ENCODE data around the gene TMEM161A. TPM values are rescaled to one million over a fixed set of nuclear protein-coding genes. Genes with fewer than 3 reads are reported as not detected.
"Not testable (repeated sequence)": the region's sequence is repeated elsewhere in the genome, so short reads cannot be mapped to it uniquely, and the experiment has no call there.

The TMEM161A gene
- total RNA-seq, 1 donor from 2014 or later: 25.3 TPM

- no peak for DNase-seq (ENCODE audit: low read depth)
Observed at GRCh38 chr19:19122902-19123301, 15.4 kb downstream of the TMEM161A start.

DNA sequence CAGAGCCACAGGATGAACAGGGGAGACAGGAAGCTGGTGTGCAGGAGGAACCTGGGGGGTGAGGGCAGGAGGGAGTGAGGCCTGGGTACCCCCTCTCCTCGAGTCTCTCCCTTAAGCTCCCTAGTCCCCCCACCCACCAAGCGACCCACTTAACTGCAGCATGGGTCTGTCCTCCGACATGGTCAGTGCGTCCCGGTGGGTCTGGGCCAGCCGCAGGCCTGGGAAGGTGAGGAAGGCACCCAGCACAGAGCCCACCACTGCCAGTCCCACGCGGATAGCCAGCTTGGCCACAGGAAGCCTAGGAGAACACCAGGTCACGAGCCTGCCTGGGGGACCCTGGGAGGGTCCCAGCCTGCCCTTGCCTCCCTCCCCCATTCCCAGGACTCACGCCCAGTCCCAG, 16.9 kb downstream of the TMEM161A start:
- DNase-seq (ENCODE audit: low read depth): no peak

- DNase-seq (ENCODE audit: low read depth): peak; percentile 82
Observed at GRCh38 chr19:19120308-19121231, 17.7 kb downstream of the TMEM161A start.

- no peak for DNase-seq (ENCODE audit: low read depth)
Observed at GRCh38 chr19:19119325-19120237, 18.7 kb downstream of the TMEM161A start.

GRCh38 chr19:19115954-19116353, 22.3 kb downstream of the TMEM161A start:
- DNase-seq (ENCODE audit: low read depth): no peak

- peak; percentile 26 for DNase-seq (ENCODE audit: low read depth)
Observed at GRCh38 chr19:19113040-19113626, 25.1 kb downstream of the TMEM161A start.

GRCh38 chr19:19111967-19112580, 26.2 kb downstream of the TMEM161A start:
- DNase-seq (ENCODE audit: low read depth): no peak

DNA sequence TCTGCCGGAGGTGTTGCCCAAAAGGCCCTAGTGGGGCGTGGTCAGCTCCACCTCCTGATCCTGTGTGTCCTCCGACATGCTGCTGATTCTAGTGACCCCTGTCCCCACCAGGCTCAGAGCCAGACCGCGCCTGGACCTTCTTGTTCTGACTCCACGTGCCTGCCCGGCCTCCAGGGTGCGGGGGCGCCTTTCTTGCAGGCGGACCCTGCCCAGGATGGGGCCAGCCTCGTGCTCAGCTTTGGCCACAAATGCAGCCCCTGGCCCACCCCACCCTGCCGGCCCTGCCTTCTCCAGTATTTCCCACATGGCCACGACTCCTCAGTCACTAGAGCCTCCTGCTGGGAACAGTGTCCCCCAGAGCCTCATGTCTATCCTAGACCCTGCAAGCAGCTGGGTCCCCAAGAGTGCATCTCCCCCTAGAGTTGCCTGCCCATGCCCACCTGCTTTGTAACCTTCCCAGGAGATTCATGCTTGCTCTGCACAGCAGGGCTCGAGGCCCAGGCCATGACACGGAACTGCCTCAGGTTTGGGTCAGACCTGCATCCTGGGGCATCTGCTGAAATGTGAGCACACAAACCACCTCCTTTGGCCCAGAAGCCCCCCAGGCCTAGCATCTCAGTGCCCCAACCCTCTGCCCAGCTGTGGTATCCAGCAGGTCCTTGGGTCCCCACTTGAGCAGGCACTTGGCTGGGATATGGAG, 27.0 kb downstream of the TMEM161A start:
- no peak for DNase-seq (ENCODE audit: low read depth)

DNA sequence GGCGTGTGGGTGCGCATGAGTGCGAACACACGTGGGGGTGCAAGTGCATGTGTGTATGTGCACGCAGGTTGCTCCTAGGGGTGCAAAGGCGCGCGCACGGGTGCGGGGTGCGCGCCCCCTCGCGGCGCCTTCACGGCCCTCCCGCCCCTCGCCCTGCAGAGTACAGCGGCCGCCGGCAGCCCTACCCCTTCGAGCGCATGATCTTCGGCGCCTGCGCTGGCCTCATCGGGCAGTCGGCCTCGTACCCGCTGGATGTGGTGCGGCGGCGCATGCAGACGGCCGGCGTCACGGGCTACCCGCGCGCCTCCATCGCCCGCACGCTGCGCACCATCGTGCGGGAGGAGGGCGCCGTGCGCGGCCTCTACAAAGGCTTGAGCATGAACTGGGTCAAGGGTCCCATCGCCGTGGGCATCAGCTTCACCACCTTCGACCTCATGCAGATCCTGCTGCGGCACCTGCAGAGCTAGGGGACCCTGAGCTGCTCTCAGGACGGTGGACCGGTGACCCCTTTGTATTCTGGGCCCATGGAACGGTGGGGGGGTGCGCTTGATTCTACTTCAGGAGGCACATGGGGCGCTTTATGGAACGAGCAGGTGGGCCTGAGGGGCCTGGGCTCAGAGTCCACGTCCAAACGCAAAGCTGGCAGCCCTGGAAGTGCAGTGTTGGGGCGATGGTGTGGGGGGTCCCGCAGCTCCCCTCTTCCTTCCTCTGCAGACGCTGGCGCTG, 27.7 kb downstream of the TMEM161A start:
- no peak for DNase-seq (ENCODE audit: low read depth)

- DNase-seq (ENCODE audit: low read depth): no peak
Observed at GRCh38 chr19:19109601-19110000, 28.7 kb downstream of the TMEM161A start.

- no peak for DNase-seq (ENCODE audit: low read depth)
Observed at GRCh38 chr19:19107654-19108053, 30.6 kb downstream of the TMEM161A start.

DNA sequence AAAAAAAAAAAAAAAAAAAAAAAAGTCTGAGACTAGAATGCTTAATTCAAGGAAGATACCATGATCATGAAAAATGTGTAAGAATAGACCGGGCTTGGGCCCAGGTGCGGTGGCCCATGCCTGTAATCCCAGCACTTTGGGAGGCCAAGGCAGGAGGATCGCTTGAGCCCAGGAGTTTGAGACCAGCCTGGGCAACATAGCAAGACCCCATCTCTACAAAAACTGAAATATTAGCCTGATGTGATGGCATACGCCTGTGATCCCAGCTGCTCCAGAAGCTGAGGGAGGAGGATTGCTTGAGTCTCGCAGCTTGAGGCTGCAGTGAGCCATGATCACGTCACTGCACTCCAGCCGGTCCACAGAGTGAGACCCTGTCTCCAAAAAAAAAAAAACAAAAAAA, 31.3 kb downstream of the TMEM161A start:
- not testable (repeated sequence) for DNase-seq (ENCODE audit: low read depth)

GRCh38 chr19:19106056-19106551, 32.2 kb downstream of the TMEM161A start:
- DNase-seq (ENCODE audit: low read depth): no peak

DNA sequence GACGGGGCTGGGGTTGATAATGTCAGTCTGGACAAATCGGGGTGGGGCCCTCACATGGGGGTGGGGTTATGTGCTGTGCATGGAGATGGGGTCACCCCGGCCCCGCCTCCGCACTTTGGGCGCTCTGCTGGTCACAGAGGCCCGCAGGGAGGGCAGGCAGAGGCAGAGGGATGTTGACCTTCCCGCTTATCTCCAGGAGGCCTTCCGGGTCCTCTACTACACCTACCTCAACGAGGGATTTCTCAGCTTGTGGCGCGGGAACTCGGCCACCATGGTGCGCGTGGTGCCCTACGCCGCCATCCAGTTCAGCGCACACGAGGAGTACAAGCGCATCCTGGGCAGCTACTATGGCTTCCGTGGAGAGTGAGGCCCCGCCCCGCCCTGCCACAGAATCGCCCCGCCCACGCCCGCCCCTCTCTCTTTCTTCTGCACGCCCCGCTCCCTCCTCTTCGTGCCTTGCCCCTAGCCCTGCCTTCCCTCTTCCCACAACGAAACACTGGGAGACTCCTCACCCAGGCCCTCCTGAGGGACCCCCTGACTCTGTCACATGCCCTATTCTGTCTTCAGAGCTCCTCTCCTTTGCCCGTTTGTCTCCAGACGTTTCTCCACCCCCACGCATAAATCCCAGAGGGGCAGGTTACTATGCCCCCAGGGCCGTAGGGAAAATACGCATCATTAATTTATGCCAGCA, 32.8 kb downstream of the TMEM161A start:
- DNase-seq (ENCODE audit: low read depth): peak; percentile 37

DNA sequence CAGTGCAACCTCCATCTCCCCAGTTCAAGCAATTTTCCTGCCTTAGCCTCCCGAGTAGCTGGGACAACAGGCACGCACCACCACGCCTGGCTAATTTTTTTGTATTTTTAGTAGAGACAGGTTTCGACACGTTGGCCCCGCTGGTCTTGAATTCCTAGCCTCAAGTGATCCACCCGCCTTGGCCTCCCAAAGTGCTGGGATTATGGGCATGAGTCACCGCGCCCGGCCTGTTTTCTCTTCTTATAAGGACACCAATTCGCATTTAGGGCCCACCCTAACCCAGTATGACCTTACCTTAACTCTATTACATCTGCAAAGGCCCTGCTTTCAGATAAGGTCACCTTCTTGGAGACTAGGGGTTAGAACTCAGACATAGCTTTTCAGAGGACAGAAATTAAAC, 35.1 kb downstream of the TMEM161A start:
- no peak for DNase-seq (ENCODE audit: low read depth)

DNA sequence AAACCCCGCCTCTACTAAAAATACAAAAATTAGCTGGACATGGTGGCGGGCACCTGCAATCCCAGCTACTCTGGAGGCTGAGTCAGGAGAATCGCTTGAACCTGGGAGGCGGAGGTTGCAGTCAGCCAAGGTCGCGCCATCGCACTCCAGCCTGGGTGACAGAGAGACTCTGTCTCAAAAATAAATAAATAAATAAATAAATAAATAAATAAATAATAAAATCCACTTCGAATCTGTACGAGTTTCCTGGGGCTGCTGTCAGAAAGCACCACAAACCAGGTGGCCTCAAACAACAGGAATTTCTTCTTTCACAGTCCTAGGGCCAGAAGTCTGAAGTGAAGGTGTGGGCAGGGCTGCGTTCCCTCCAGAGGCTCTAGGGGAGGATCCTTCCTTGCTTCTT, 35.7 kb downstream of the TMEM161A start:
- not testable (repeated sequence) for DNase-seq (ENCODE audit: low read depth)

GRCh38 chr19:19101540-19101939, 36.7 kb downstream of the TMEM161A start:
- DNase-seq (ENCODE audit: low read depth): no peak

DNA sequence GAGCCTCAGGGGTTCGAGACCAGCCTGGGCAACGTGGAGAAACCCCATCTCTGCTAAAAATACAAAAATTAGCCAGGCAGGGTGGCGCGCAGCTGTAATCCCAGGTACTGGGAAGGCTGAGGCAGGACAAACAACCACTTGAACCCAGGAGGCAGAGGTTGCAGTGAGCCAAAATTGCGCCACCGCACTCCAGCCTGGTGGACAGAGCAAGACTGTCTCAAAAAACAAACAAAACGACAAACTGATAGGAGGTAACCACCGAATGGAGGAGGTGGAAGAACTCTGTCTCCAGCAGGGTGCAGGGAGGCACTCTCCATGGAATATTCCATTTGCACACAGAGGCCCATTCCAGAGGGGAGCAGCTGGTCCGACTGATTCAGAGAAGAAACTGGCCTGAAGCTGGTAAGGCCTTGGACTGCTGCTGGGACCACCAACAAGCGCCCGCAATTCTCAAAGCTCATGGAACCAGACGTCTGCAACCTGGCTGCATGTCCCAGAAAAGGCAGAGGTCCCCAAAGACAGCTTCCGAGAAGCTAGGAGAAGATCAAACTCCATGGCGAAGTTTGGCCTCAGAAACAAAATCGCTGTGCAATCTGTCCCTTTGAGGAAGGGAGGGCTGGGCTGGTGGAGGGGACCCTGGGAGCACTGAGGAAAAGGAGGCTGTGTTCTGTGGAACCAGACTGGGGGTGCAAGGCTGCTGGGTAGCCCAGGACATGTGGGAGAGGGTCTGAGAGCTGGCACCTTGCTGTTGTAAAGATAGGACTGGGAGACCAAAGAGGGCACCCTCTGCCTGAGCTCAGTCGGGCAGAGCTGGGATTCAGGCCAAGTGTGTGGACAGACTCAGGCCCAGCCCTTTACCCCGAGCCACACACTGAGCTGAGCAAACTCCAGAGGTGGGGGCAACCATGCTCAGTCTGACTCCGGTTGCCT, 39.3 kb downstream of the TMEM161A start:
- DNase-seq (ENCODE audit: low read depth): peak; percentile 44
